Caco-2 (cell line): ENCODE measurements around the gene LNPEP. TPM values are rescaled to one million over a fixed set of nuclear protein-coding genes. Genes with fewer than 3 reads are reported as not detected.

ENCODE experiments used
- BruUV-seq: library from RNA; stranded (reverse); fragments of 400-500 nt; replicated peaks from 2 replicates; lab custom pipeline; 2021; lab: Mats Ljungman, UMichigan
- CTCF ChIA-PET: fragments of 300-600 bp; sonication (Branson Sonifier 250); formaldehyde crosslinking; loops from one replicate; lab custom pipeline; 2022; ENCODE audit warnings: antibody characterized with exemption; lab: Charles Lee
- POLR2A ChIA-PET: fragments of 300-600 bp; sonication (Branson Sonifier 250); formaldehyde crosslinking; loops from one replicate; lab custom pipeline; 2022; ENCODE audit warnings: antibody characterized with exemption; lab: Charles Lee
- DNase-seq, 2 experiments: peaks; one replicate each; pipeline versions ENCODE4 v3.0.0 to v3.0.0-alpha.2; 2020 to 2022
- H3K27me3 ChIP-seq: replicated peaks from 2 replicates; pipeline ENCODE4 v1.6.0; 2011; ENCODE audit warnings: low read length; ENCODE audit not compliant: control insufficient read depth, insufficient read depth
- H3K36me3 ChIP-seq: 2 replicates; pipeline ENCODE4 v1.5.1; 2011; ENCODE audit warnings: low read length; ENCODE audit not compliant: control insufficient read depth, insufficient read depth
- H3K4me1 ChIP-seq: fragments of 250-450 bp; sonication (Bioruptor Pico); 2 replicates; pipeline ENCODE4 v1.5.1; 2020; ENCODE audit warnings: mild to moderate bottlenecking
- H3K4me3 ChIP-seq: 2 replicates; pipeline ENCODE4 v1.5.1; 2011; ENCODE audit warnings: low read depth, mild to moderate bottlenecking, control low read depth, low read length
- H3K9me3 ChIP-seq: fragments of 250-450 bp; sonication (Bioruptor Pico); 2 replicates; pipeline ENCODE4 v1.5.1; 2020; ENCODE audit warnings: mild to moderate bottlenecking, moderate library complexity
- H3K27ac Mint-ChIP-seq: one replicate; pipeline ENCODE4 v1.8.0; 2022; ENCODE audit warnings: mixed read lengths; ENCODE audit not compliant: unreplicated experiment
- H3K27me3 Mint-ChIP-seq: one replicate; pipeline ENCODE4 v1.8.0; 2022; ENCODE audit warnings: mixed read lengths; ENCODE audit not compliant: insufficient read depth, unreplicated experiment
- H3K36me3 Mint-ChIP-seq: one replicate; pipeline ENCODE4 v1.8.0; 2022; ENCODE audit warnings: mild to moderate bottlenecking, mixed read lengths; ENCODE audit not compliant: insufficient read depth, unreplicated experiment
- H3K4me1 Mint-ChIP-seq: one replicate; pipeline ENCODE4 v1.8.0; 2022; ENCODE audit warnings: low read depth, mixed read lengths; ENCODE audit not compliant: unreplicated experiment
- H3K4me3 Mint-ChIP-seq: one replicate; pipeline ENCODE4 v1.8.0; 2022; ENCODE audit warnings: mild to moderate bottlenecking, moderate library complexity, mixed read lengths; ENCODE audit not compliant: unreplicated experiment
- H3K9me3 Mint-ChIP-seq: one replicate; pipeline ENCODE4 v1.8.0; 2022; ENCODE audit warnings: mixed read lengths; ENCODE audit not compliant: unreplicated experiment
- CTCF ChIP-seq, 2 experiments: fragments of 200-600 bp in 1 of 2; IDR thresholded peaks; 1 replicate in 1 of 2; 2 replicates in 1 of 2; pipeline versions ENCODE4 v1.5.1 to v1.8.0; 2011 to 2022; ENCODE audit warnings: antibody characterized with exemption in 1 of 2, control low read depth in 1 of 2, inconsistent platforms in 1 of 2, low read depth in 1 of 2, low read length in 1 of 2, mild to moderate bottlenecking in 1 of 2, moderate library complexity in 1 of 2; ENCODE audit not compliant: insufficient read depth in 1 of 2, severe bottlenecking in 1 of 2, unreplicated experiment in 1 of 2
- intact Hi-C: fragments of 100-400 bp; cut with micrococcal nuclease; formaldehyde crosslinking; loops from one replicate; pipeline ENCODE4 v1.10.0; 2022; ENCODE audit not compliant: unreplicated experiment
- total RNA-seq: library from RNA; stranded (reverse); gene quantifications from 2 replicates; pipeline ENCODE4 v1.2.3, GENCODE V29; 2022

The LNPEP gene
- total RNA-seq, 1 experiment from 2014 or later = 21.4 TPM

GRCh38 chr5:96911139-96911538, 24.7 kb upstream of the LNPEP start:
- no peak for TF ChIP-seq CTCF (IDR thresholded peaks at IDR 0.05; ENCODE audit: insufficient read depth in 1 of 2, low read depth in 1 of 2, low read length in 1 of 2, severe bottlenecking in 1 of 2, unreplicated experiment in 1 of 2)
- H3K36me3 Mint-ChIP-seq = no peaks in the 10 kb centered on the region
- ChIA-PET POLR2A (no interaction called here), CTCF (no interaction called here)
- intact Hi-C loops = no loop called here
- Histone ChIP-seq H3K9me3 (no peaks in the 10 kb centered on the region), H3K36me3 (no peaks in the 10 kb centered on the region), H3K27me3 (no peaks in the 10 kb centered on the region), H3K4me3 (no peak overlapping the region), H3K4me1 (peaks cover 18% of the 10 kb centered on the region; the same call in 1 of the 2 replicates)
- peaks cover 7% of the 10 kb centered on the region for H3K4me1 Mint-ChIP-seq
- H3K4me3 Mint-ChIP-seq = no peak overlapping the region
- DNase-seq = no peak
- H3K9me3 Mint-ChIP-seq = no peaks in the 10 kb centered on the region
- no peak overlapping the region for H3K27ac Mint-ChIP-seq
- no TSS peak for BruUV-seq
- no peaks in the 10 kb centered on the region for H3K27me3 Mint-ChIP-seq

GRCh38 chr5:96913233-96913632, 22.6 kb upstream of the LNPEP start:
- H3K9me3 ChIP-seq = no peaks in the 10 kb centered on the region
- Mint-ChIP-seq H3K4me3 (no peak overlapping the region), H3K4me1 (peaks cover 7% of the 10 kb centered on the region), H3K9me3 (no peaks in the 10 kb centered on the region), H3K36me3 (no peaks in the 10 kb centered on the region), H3K27me3 (no peaks in the 10 kb centered on the region), H3K27ac (no peak overlapping the region)
- POLR2A ChIA-PET = no interaction called here
- CTCF ChIA-PET = no interaction called here
- intact Hi-C loops = no loop called here
- BruUV-seq = no TSS peak
- TF ChIP-seq CTCF (IDR thresholded peaks at IDR 0.05; ENCODE audit: insufficient read depth in 1 of 2, low read depth in 1 of 2, low read length in 1 of 2, severe bottlenecking in 1 of 2, unreplicated experiment in 1 of 2) = no peak
- H3K4me1 ChIP-seq = peaks cover 14% of the 10 kb centered on the region; the same call in 1 of the 2 replicates
- DNase-seq = no peak
- no peak overlapping the region for H3K4me3 ChIP-seq
- H3K27me3 ChIP-seq = no peaks in the 10 kb centered on the region
- no peaks in the 10 kb centered on the region for H3K36me3 ChIP-seq

- POLR2A ChIA-PET = no interaction called here
- no peak for DNase-seq
- Histone ChIP-seq H3K36me3 (no peaks in the 10 kb centered on the region), H3K4me1 (no peaks in the 10 kb centered on the region), H3K9me3 (no peaks in the 10 kb centered on the region), H3K27me3 (no peaks in the 10 kb centered on the region), H3K4me3 (no peak overlapping the region)
- BruUV-seq = no TSS peak
- H3K27me3 Mint-ChIP-seq = no peaks in the 10 kb centered on the region
- no peaks in the 10 kb centered on the region for H3K36me3 Mint-ChIP-seq
- intact Hi-C loops = no loop called here
- CTCF ChIA-PET = no interaction called here
- H3K4me3 Mint-ChIP-seq = no peak overlapping the region
- H3K27ac Mint-ChIP-seq = no peak overlapping the region
- no peaks in the 10 kb centered on the region for H3K4me1 Mint-ChIP-seq
- H3K9me3 Mint-ChIP-seq = no peaks in the 10 kb centered on the region
- no peak for TF ChIP-seq CTCF (IDR thresholded peaks at IDR 0.05; ENCODE audit: insufficient read depth in 1 of 2, low read depth in 1 of 2, low read length in 1 of 2, severe bottlenecking in 1 of 2, unreplicated experiment in 1 of 2)
These were observed 16.1 kb upstream of the LNPEP start for GRCh38 chr5:96919754-96920197.
